K562 (cell line): ENCODE measurements around the gene MAML1. TPM values are rescaled to one million over a fixed set of nuclear protein-coding genes. Genes with fewer than 3 reads are reported as not detected.

Experiments
- ATAC-seq: fragments of 200-7000 bp; cut with Tn5 transposase; 3 replicates; pipeline ENCODE4 v1.9.1; 2020; ENCODE audit warnings: moderate library complexity
- BruUV-seq: library from RNA; stranded (reverse); fragments of 400-500 nt; replicated peaks from 2 replicates; lab custom pipeline; 2021; lab: Mats Ljungman, UMichigan
- CTCF ChIA-PET: fragments of 300-600 bp; formaldehyde crosslinking; extraction: SDS; loops from one replicate; lab custom pipeline; 2021; ENCODE audit warnings: low intra/inter-chr PET ratio; lab: Yijun Ruan, JAX
- POLR2A ChIA-PET: fragments of 300-600, 350-650 bp; sonication (Branson Sonifier 250); formaldehyde crosslinking; extraction: SDS; loops from one replicate; lab custom pipeline; 2021; ENCODE audit warnings: antibody characterized with exemption, inconsistent platforms; lab: Yijun Ruan, JAX
- DNase-seq, 4 experiments: peaks; one replicate each; pipeline versions ENCODE4 v3.0.0 to v3.0.0-alpha.2; 2011 to 2018; ENCODE audit warnings: low spot score in 3 of 4, mixed read lengths in 3 of 4; ENCODE audit errors: extremely low read depth in 1 of 4
- FAIRE-seq: peaks from 2 replicates; lab custom pipeline; 2011; peaks lifted over from hg19 to GRCh38; lab: Jason Lieb, UNC
- H2AFZ ChIP-seq: 2 replicates; pipeline ENCODE4 v1.6.0; 2011; ENCODE audit warnings: low read depth, low read length, control low read depth, inconsistent platforms
- H3K27ac ChIP-seq: fragments of 200-600 bp; 3 replicates; pipeline ENCODE4 v1.8.0; 2011; ENCODE audit warnings: low read depth, mild to moderate bottlenecking, control low read depth, inconsistent platforms, low read length, moderate library complexity, mixed read lengths; ENCODE audit errors: extremely low read depth
- H3K27me3 ChIP-seq, 2 experiments: fragments of 300-600 bp in 1 of 2; 2 replicates in 1 of 2; 3 replicates in 1 of 2; pipeline versions ENCODE4 v1.6.0 to v1.8.0; 2011; ENCODE audit warnings: inconsistent platforms in 2 of 2, low read length in 2 of 2, mild to moderate bottlenecking in 1 of 2, mixed read lengths in 1 of 2, moderate library complexity in 1 of 2; ENCODE audit not compliant: control insufficient read depth in 2 of 2, insufficient read depth in 2 of 2
- H3K36me3 ChIP-seq: fragments of 300-600 bp; 3 replicates; pipeline ENCODE4 v1.8.0; 2011; ENCODE audit warnings: mild to moderate bottlenecking, low read length, inconsistent platforms; ENCODE audit not compliant: control insufficient read depth, insufficient read depth
- H3K4me1 ChIP-seq, 2 experiments: fragments of 200-600 bp in 1 of 2; replicated peaks in 1 of 2; 2 replicates in 1 of 2; 3 replicates in 1 of 2; pipeline versions ENCODE4 v1.5.1 to v1.8.0; 2011; ENCODE audit warnings: inconsistent platforms in 2 of 2, low read length in 2 of 2, mild to moderate bottlenecking in 1 of 2, mixed read lengths in 1 of 2, moderate library complexity in 1 of 2; ENCODE audit not compliant: control insufficient read depth in 2 of 2, insufficient read depth in 2 of 2
- H3K4me2 ChIP-seq: 2 replicates; pipeline ENCODE4 v1.6.1; 2011; ENCODE audit warnings: low read length, control low read depth, inconsistent platforms, mixed read lengths; ENCODE audit not compliant: insufficient read depth
- H3K4me3 ChIP-seq: fragments of 200-600 bp; sonication (generic), shearing (Covaris generic); 2 replicates; pipeline ENCODE4 v1.5.1; 2016; ENCODE audit warnings: control low read depth, inconsistent platforms
- H3K79me2 ChIP-seq: fragments of 200-600 bp; 3 replicates; pipeline ENCODE4 v1.8.0; 2011; ENCODE audit warnings: low read length, inconsistent platforms; ENCODE audit not compliant: control insufficient read depth, insufficient read depth
- H3K9ac ChIP-seq, 2 experiments: 2 replicates each; pipeline versions ENCODE4 v1.6.0 to v1.6.1; 2011; ENCODE audit warnings: low read depth in 2 of 2, low read length in 2 of 2, control low read depth in 1 of 2, inconsistent platforms in 1 of 2, mild to moderate bottlenecking in 1 of 2, mixed read lengths in 1 of 2; ENCODE audit not compliant: insufficient read depth in 1 of 2
- H3K9me1 ChIP-seq: one replicate; pipeline ENCODE4 v1.6.0; 2011; ENCODE audit warnings: inconsistent platforms, mild to moderate bottlenecking, low read length, moderate library complexity; ENCODE audit not compliant: control insufficient read depth, insufficient read depth
- H3K9me3 ChIP-seq: replicated peaks from 2 replicates; pipeline ENCODE4 v1.5.1; 2011; ENCODE audit warnings: low read depth, low read length, inconsistent platforms; ENCODE audit not compliant: control insufficient read depth, insufficient read depth
- H4K20me1 ChIP-seq: replicated peaks from 2 replicates; pipeline ENCODE4 v1.6.1; 2011; ENCODE audit warnings: low read length, inconsistent platforms, mixed read lengths; ENCODE audit not compliant: control insufficient read depth, insufficient read depth
- POLR2G ChIP-seq: fragments of 200-400 bp; formaldehyde crosslinking; IDR thresholded peaks from 2 replicates; pipeline ENCODE4 v1.6.1; 2017; ENCODE audit warnings: low read depth, mild to moderate bottlenecking, antibody characterized with exemption, low read length, moderate library complexity
- RBFOX2 ChIP-seq: fragments of 200-400 bp; formaldehyde crosslinking; IDR thresholded peaks from 2 replicates; pipeline ENCODE4 v1.6.1; 2017; ENCODE audit warnings: low read depth, mild to moderate bottlenecking, low read length, moderate library complexity
- ZBTB33 ChIP-seq: sonication (generic); formaldehyde crosslinking; IDR thresholded peaks from 2 replicates; pipeline ENCODE4 v1.8.1; 2023; ENCODE audit warnings: mild to moderate bottlenecking, missing genetic modification reagents
- ZNF644 ChIP-seq: fragments of 200-800 bp; sonication (Bioruptor generic); IDR thresholded peaks from 2 replicates; pipeline ENCODE4 v1.6.1; 2016; ENCODE audit warnings: low read depth, missing genetic modification characterization, missing compliant biosample characterization
- WGBS: fragments of 100-300 bp; shearing (Covaris generic); methylation state at CpG from one replicate; pipeline ENCODE4 v1.1.6; 2016; ENCODE audit warnings: low coverage, mixed read lengths; ENCODE audit not compliant: insufficient coverage; ENCODE audit errors: missing lambda C conversion rate; 5-methylcytosine and 5-hydroxymethylcytosine counted together
- in situ Hi-C: fragments of 300-500 bp; cut with MboI; formaldehyde crosslinking; loops from 4 replicates; pipeline ENCODE4 v1.15.0; 2018; ENCODE audit warnings: inconsistent platforms, mixed read lengths
- intact Hi-C: fragments of 100-400 bp; cut with micrococcal nuclease; formaldehyde crosslinking; loops from 2 replicates; pipeline ENCODE4 v1.14.2; 2022
- polyA plus RNA-seq, 8 experiments: library from polyadenylated mRNA; depleted of rRNA in 4 of 8; stranded (reverse) in 5 of 8; unstranded in 3 of 8; fragments of >200 nt; fragmentation: Nextera tagmentation in 2 of 8; fragmentation: Illumina TruSeq in 1 of 8; extraction: Ambion mirVana in 2 of 8; extraction: Trizol in 1 of 8; gene quantifications; 2 replicates each; pipeline versions ENCODE4 v1.2.1 to v1.2.3, GENCODE V29; 2011 to 2014; ENCODE audit warnings: inconsistent platforms in 1 of 8, missing spikeins in 1 of 8
- total RNA-seq, 7 experiments: library from RNA; depleted of rRNA in 6 of 7; stranded (reverse); fragments of >200 nt in 6 of 7; fragmentation: Illumina TruSeq in 2 of 7; extraction: Trizol in 2 of 7; gene quantifications; 2 replicates each; pipeline versions ENCODE4 v1.2.1 to v1.2.3, GENCODE V29; 2011 to 2021; ENCODE audit warnings: low replicate concordance in 1 of 7

Gene MAML1
- total and polyA plus RNA-seq, 9 of the 15 experiments (the other 6 are each of a cell fraction or from before 2014, with no cell fraction given), result 0.32 to 18.4 (median 7.0) TPM

- no peak for DNase-seq
- Histone ChIP-seq H3K79me2 (no peaks in the 10 kb centered on the region), H3K9me1 (no peaks in the 10 kb centered on the region), H2AFZ (no peak overlapping the region), H3K4me1 (peaks cover 0 to 56% of the 10 kb centered on the region in 2 experiments; a peak in 2 of 5 replicates), H3K9me3 (no peaks in the 10 kb centered on the region), H3K4me3 (no peak overlapping the region), H3K27ac (no peak overlapping the region), H3K9ac (no peak overlapping the region), H3K36me3 (peaks cover 45% of the 10 kb centered on the region; the same call in 2 of the 3 replicates), H3K4me2 (no peak overlapping the region), H3K27me3 (no peaks in the 10 kb centered on the region), H4K20me1 (no peaks in the 10 kb centered on the region)
- ChIA-PET CTCF (no interaction called here), POLR2A (interaction anchor here (0.5 to 1.0 kb wide), 2 partner anchors 19 to 343 kb away, joined by 3 to 4 read pairs; no protein-coding TSS in a partner anchor)
- TF ChIP-seq ZNF644 (tag), result no peak
- TF ChIP-seq ZBTB33 (CRISPR knock-in tag), result peak; percentile 46; the same call in 1 of the 2 replicates
- peak; percentile 28; the same call in 1 of the 2 replicates for TF ChIP-seq RBFOX2
- peak; percentile 57; the same call in 1 of the 2 replicates for TF ChIP-seq POLR2G
- BruUV-seq, result no TSS peak
- intact Hi-C loops, result no loop called here
- no peak for FAIRE-seq
- ATAC-seq, result no peak
- in situ Hi-C loops, result no loop called here
- 98% methylated on average over 32 of the region's 113 CpGs for WGBS
Observed at GRCh38 chr5:179795863-179796833, 63.5 kb downstream of the MAML1 start.
